ENCODE results near the gene WDR74. TPM values are rescaled to one million over a fixed set of nuclear protein-coding genes. Genes with fewer than 3 reads are reported as not detected.
A peak's percentile ranks its signal among the peaks of the same experiment; 100 is the strongest.

WDR74 gene
- polyA plus RNA-seq, 4 donors, result 30.3 to 47.5 (median 35.6) TPM

GRCh38 chr11:62817129-62817528 lies 22.3 kb downstream of the WDR74 start:
- peaks cover 4 to 58% (median 7%) of the 10 kb centered on the region in 3 donors for H3K36me3 ChIP-seq (ENCODE audit: control insufficient read depth in 3 of 3, insufficient read depth in 2 of 3, low read depth in 1 of 3, low read length in 3 of 3)
- H3K27ac ChIP-seq (ENCODE audit: low read depth in 1 of 3, low read length in 2 of 3), result no peak overlapping the region
- FAIRE-seq (no peak), DNase-seq (no peak)
- no peaks in the 10 kb centered on the region for H3K9me3 ChIP-seq (ENCODE audit: control insufficient read depth in 2 of 2, insufficient read depth in 1 of 2, low read depth in 1 of 2, low read length in 1 of 2)
- H3K4me1 ChIP-seq (ENCODE audit: control insufficient read depth in 3 of 3, insufficient read depth in 2 of 3, low read depth in 1 of 3, low read length in 2 of 3), result no peaks in the 10 kb centered on the region
- no peak overlapping the region for H3K4me3 ChIP-seq (ENCODE audit: low read depth in 1 of 3, low read length in 3 of 3)
- WGBS, 3 donors, result 93 to 94% (median 93%) methylated on average over 4 of the region's 4 CpGs
- H3K27me3 ChIP-seq (ENCODE audit: control insufficient read depth in 3 of 3, insufficient read depth in 3 of 3, low read length in 3 of 3), result no peaks in the 10 kb centered on the region

GRCh38 chr11:62816557-62816956 lies 22.8 kb downstream of the WDR74 start:
- DNase-seq, result no peak
- no peak for FAIRE-seq
- H3K27me3 ChIP-seq (ENCODE audit: control insufficient read depth in 3 of 3, insufficient read depth in 3 of 3, low read length in 3 of 3), result no peaks in the 10 kb centered on the region
- H3K4me1 ChIP-seq (ENCODE audit: control insufficient read depth in 3 of 3, insufficient read depth in 2 of 3, low read depth in 1 of 3, low read length in 2 of 3), result no peaks in the 10 kb centered on the region
- H3K4me3 ChIP-seq (ENCODE audit: low read depth in 1 of 3, low read length in 3 of 3), result no peak overlapping the region
- H3K9me3 ChIP-seq (ENCODE audit: control insufficient read depth in 2 of 2, insufficient read depth in 1 of 2, low read depth in 1 of 2, low read length in 1 of 2), result no peaks in the 10 kb centered on the region
- no peak overlapping the region for H3K27ac ChIP-seq (ENCODE audit: low read depth in 1 of 3, low read length in 2 of 3)
- H3K36me3 ChIP-seq (ENCODE audit: control insufficient read depth in 3 of 3, insufficient read depth in 2 of 3, low read depth in 1 of 3, low read length in 3 of 3), result peaks cover 4 to 53% (median 6%) of the 10 kb centered on the region in 3 donors
- WGBS, 3 donors, result 86 to 92% (median 91%) methylated on average over 8 of the region's 8 CpGs

GRCh38 chr11:62811659-62812058 lies 27.7 kb downstream of the WDR74 start:
- Histone ChIP-seq H3K4me3 (ENCODE audit: low read depth in 1 of 3, low read length in 3 of 3) (no peak overlapping the region), H3K27ac (ENCODE audit: low read depth in 1 of 3, low read length in 2 of 3) (no peak overlapping the region), H3K4me1 (ENCODE audit: control insufficient read depth in 3 of 3, insufficient read depth in 2 of 3, low read depth in 1 of 3, low read length in 2 of 3) (no peaks in the 10 kb centered on the region), H3K36me3 (ENCODE audit: control insufficient read depth in 3 of 3, insufficient read depth in 2 of 3, low read depth in 1 of 3, low read length in 3 of 3) (peaks cover 0 to 30% (median 2%) of the 10 kb centered on the region in 3 donors), H3K27me3 (ENCODE audit: control insufficient read depth in 3 of 3, insufficient read depth in 3 of 3, low read length in 3 of 3) (no peaks in the 10 kb centered on the region), H3K9me3 (ENCODE audit: control insufficient read depth in 2 of 2, insufficient read depth in 1 of 2, low read depth in 1 of 2, low read length in 1 of 2) (no peaks in the 10 kb centered on the region)
- DNase-seq (no peak), FAIRE-seq (no peak)
- WGBS, 3 donors, result 69 to 86% (median 83%) methylated on average over 2 of the region's 2 CpGs

GRCh38 chr11:62810748-62811147 lies 28.6 kb downstream of the WDR74 start:
- DNase-seq, result no peak
- H3K36me3 ChIP-seq (ENCODE audit: control insufficient read depth in 3 of 3, insufficient read depth in 2 of 3, low read depth in 1 of 3, low read length in 3 of 3), result peaks cover 0 to 35% (median 0%) of the 10 kb centered on the region in 3 donors
- H3K27me3 ChIP-seq (ENCODE audit: control insufficient read depth in 3 of 3, insufficient read depth in 3 of 3, low read length in 3 of 3), result no peaks in the 10 kb centered on the region
- no peak overlapping the region for H3K27ac ChIP-seq (ENCODE audit: low read depth in 1 of 3, low read length in 2 of 3)
- no peak for FAIRE-seq
- H3K4me3 ChIP-seq (ENCODE audit: low read depth in 1 of 3, low read length in 3 of 3), result no peak overlapping the region
- peaks cover 0 to 5% (median 0%) of the 10 kb centered on the region in 3 donors for H3K4me1 ChIP-seq (ENCODE audit: control insufficient read depth in 3 of 3, insufficient read depth in 2 of 3, low read depth in 1 of 3, low read length in 2 of 3)
- WGBS, 3 donors, result 15 to 44% (median 20%) methylated on average over 1 of the region's 1 CpG
- H3K9me3 ChIP-seq (ENCODE audit: control insufficient read depth in 2 of 2, insufficient read depth in 1 of 2, low read depth in 1 of 2, low read length in 1 of 2), result no peaks in the 10 kb centered on the region

GRCh38 chr11:62806611-62807121 lies 32.7 kb downstream of the WDR74 start:
- Histone ChIP-seq H3K4me1 (ENCODE audit: control insufficient read depth in 3 of 3, insufficient read depth in 2 of 3, low read depth in 1 of 3, low read length in 2 of 3) (peaks cover 0 to 13% (median 11%) of the 10 kb centered on the region in 3 donors), H3K27ac (ENCODE audit: low read depth in 1 of 3, low read length in 2 of 3) (peak overlapping the region in 1 of 3 donors; percentile 30), H3K27me3 (ENCODE audit: control insufficient read depth in 3 of 3, insufficient read depth in 3 of 3, low read length in 3 of 3) (no peaks in the 10 kb centered on the region), H3K36me3 (ENCODE audit: control insufficient read depth in 3 of 3, insufficient read depth in 2 of 3, low read depth in 1 of 3, low read length in 3 of 3) (peaks cover 4 to 41% (median 6%) of the 10 kb centered on the region in 3 donors), H3K4me3 (ENCODE audit: low read depth in 1 of 3, low read length in 3 of 3) (no peak overlapping the region), H3K9me3 (ENCODE audit: control insufficient read depth in 2 of 2, insufficient read depth in 1 of 2, low read depth in 1 of 2, low read length in 1 of 2) (no peaks in the 10 kb centered on the region)
- FAIRE-seq, result no peak
- 71 to 89% (median 85%) methylated on average over 5 of the region's 5 CpGs for WGBS, 3 donors
- DNase-seq, result no peak

- DNase-seq, result no peak
- Histone ChIP-seq H3K4me1 (ENCODE audit: control insufficient read depth in 3 of 3, insufficient read depth in 2 of 3, low read depth in 1 of 3, low read length in 2 of 3) (peaks cover 0 to 13% (median 11%) of the 10 kb centered on the region in 3 donors), H3K27ac (ENCODE audit: low read depth in 1 of 3, low read length in 2 of 3) (peak overlapping the region; percentile 48 to 83 (median 80)), H3K36me3 (ENCODE audit: control insufficient read depth in 3 of 3, insufficient read depth in 2 of 3, low read depth in 1 of 3, low read length in 3 of 3) (peaks cover 11 to 48% (median 12%) of the 10 kb centered on the region in 3 donors), H3K27me3 (ENCODE audit: control insufficient read depth in 3 of 3, insufficient read depth in 3 of 3, low read length in 3 of 3) (no peaks in the 10 kb centered on the region), H3K9me3 (ENCODE audit: control insufficient read depth in 2 of 2, insufficient read depth in 1 of 2, low read depth in 1 of 2, low read length in 1 of 2) (no peaks in the 10 kb centered on the region), H3K4me3 (ENCODE audit: low read depth in 1 of 3, low read length in 3 of 3) (peak overlapping the region; percentile 46 to 79 (median 75))
- 23 to 28% (median 26%) methylated on average over 12 of the region's 12 CpGs for WGBS, 3 donors
- no peak for FAIRE-seq
Observed at GRCh38 chr11:62805961-62806441, 33.4 kb downstream of the WDR74 start.

GRCh38 chr11:62805076-62805892 lies 34.1 kb downstream of the WDR74 start, which contains the start of gene NXF1:
NXF1 (minus strand) TSS chr11:62805440; CDS start chr11:62805356, 84 bp downstream.
- peak within 1 kb of the TSS; percentile 82 to 95 (median 83) for H3K27ac ChIP-seq (ENCODE audit: low read depth in 1 of 3, low read length in 2 of 3)
- H3K4me1 ChIP-seq (ENCODE audit: control insufficient read depth in 3 of 3, insufficient read depth in 2 of 3, low read depth in 1 of 3, low read length in 2 of 3), result peaks cover 0 to 13% (median 11%) of the 10 kb centered on the region in 3 donors
- no peaks in the 10 kb centered on the region for H3K27me3 ChIP-seq (ENCODE audit: control insufficient read depth in 3 of 3, insufficient read depth in 3 of 3, low read length in 3 of 3)
- WGBS, 3 donors, result 0% methylated on average over 51 to 77 of the region's 77 CpGs
- FAIRE-seq, result no peak
- DNase-seq, result peak; percentile 95 to 99
- no peaks in the 10 kb centered on the region for H3K9me3 ChIP-seq (ENCODE audit: control insufficient read depth in 2 of 2, insufficient read depth in 1 of 2, low read depth in 1 of 2, low read length in 1 of 2)
- H3K36me3 ChIP-seq (ENCODE audit: control insufficient read depth in 3 of 3, insufficient read depth in 2 of 3, low read depth in 1 of 3, low read length in 3 of 3), result peaks cover 15 to 55% (median 19%) of the 10 kb centered on the region in 3 donors
- H3K4me3 ChIP-seq (ENCODE audit: low read depth in 1 of 3, low read length in 3 of 3), result peak within 1 kb of the TSS; percentile 75 to 94 (median 79)

- H3K27me3 ChIP-seq (ENCODE audit: control insufficient read depth in 3 of 3, insufficient read depth in 3 of 3, low read length in 3 of 3), result no peaks in the 10 kb centered on the region
- peak overlapping the region; percentile 70 to 95 (median 82) for H3K27ac ChIP-seq (ENCODE audit: low read depth in 1 of 3, low read length in 2 of 3)
- 2 to 3% (median 3%) methylated on average over 14 of the region's 14 CpGs for WGBS, 3 donors
- H3K9me3 ChIP-seq (ENCODE audit: control insufficient read depth in 2 of 2, insufficient read depth in 1 of 2, low read depth in 1 of 2, low read length in 1 of 2), result no peaks in the 10 kb centered on the region
- no peak for FAIRE-seq
- peaks cover 0 to 13% (median 11%) of the 10 kb centered on the region in 3 donors for H3K4me1 ChIP-seq (ENCODE audit: control insufficient read depth in 3 of 3, insufficient read depth in 2 of 3, low read depth in 1 of 3, low read length in 2 of 3)
- peak overlapping the region; percentile 75 to 94 (median 79) for H3K4me3 ChIP-seq (ENCODE audit: low read depth in 1 of 3, low read length in 3 of 3)
- peak in 1 of 2 donors; percentile 27 for DNase-seq
- H3K36me3 ChIP-seq (ENCODE audit: control insufficient read depth in 3 of 3, insufficient read depth in 2 of 3, low read depth in 1 of 3, low read length in 3 of 3), result peaks cover 21 to 63% (median 24%) of the 10 kb centered on the region in 3 donors
Observed at GRCh38 chr11:62804310-62805075, 34.9 kb downstream of the WDR74 start.

Measured in small intestine (tissue), 7 donors.